ENCODE data around the gene SOWAHC.

DNA sequence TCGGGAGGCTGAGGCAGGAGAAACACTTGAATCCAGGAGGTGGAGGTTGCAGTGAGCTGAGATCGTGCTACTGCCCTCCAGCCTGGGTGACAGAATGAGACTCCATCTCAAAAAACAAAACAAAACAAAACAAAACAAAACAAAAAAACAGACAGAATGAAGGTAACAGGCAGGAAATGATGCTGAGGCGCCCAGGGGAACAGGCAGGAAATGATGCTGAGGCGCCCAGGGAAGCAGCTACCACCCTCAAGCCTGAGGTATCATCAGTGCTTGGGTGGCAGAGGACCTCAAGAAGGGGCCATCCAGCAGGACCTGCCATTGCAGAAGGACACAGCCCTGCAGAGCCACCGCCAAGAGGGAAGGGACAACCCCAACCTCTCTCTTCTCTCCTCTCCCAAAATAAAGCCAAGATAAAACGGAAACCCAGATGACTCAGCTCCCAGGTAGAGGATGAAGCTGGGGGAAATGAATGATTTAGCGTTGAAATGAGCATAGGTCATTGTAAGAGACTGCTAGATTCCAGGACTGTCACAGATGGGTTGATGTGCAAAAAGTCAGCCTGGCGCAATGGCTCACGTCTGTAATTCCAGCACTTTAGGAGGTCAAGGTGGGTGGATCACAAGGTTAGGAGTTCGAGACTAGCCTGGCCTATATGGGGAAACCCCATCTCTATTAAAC, 19.3 kb downstream of the SOWAHC start:
- TF ChIP-seq POLR2A (IDR thresholded peaks at IDR 0.05): no peak
- TF ChIP-seq, protein P1, sequence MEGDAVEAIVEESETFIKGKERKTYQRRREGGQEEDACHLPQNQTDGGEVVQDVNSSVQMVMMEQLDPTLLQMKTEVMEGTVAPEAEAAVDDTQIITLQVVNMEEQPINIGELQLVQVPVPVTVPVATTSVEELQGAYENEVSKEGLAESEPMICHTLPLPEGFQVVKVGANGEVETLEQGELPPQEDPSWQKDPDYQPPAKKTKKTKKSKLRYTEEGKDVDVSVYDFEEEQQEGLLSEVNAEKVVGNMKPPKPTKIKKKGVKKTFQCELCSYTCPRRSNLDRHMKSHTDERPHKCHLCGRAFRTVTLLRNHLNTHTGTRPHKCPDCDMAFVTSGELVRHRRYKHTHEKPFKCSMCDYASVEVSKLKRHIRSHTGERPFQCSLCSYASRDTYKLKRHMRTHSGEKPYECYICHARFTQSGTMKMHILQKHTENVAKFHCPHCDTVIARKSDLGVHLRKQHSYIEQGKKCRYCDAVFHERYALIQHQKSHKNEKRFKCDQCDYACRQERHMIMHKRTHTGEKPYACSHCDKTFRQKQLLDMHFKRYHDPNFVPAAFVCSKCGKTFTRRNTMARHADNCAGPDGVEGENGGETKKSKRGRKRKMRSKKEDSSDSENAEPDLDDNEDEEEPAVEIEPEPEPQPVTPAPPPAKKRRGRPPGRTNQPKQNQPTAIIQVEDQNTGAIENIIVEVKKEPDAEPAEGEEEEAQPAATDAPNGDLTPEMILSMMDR (IDR thresholded peaks at IDR 0.05): no peak

Data from uterus (tissue), 2 donors.